ENCODE data around the gene SCLY. TPM values are rescaled to one million over a fixed set of nuclear protein-coding genes. Genes with fewer than 3 reads are reported as not detected.

Gene SCLY
- total RNA-seq, 1 experiment from 2014 or later = 28.7 TPM

- ChIA-PET RAD21 (ENCODE audit: low non-redundant PET in 1 of 2, low total read pairs in 2 of 2, uncharacterized antibody in 2 of 2, unreplicated experiment in 2 of 2) (interaction anchor here in 1 of 2 experiments (1.1 kb wide), 1 partner anchor 155 kb away, joined by 3 read pairs; no protein-coding TSS in a partner anchor), CTCF (interaction anchor here (1.2 kb wide), 1 partner anchor 250 kb away, joined by 4 read pairs; no protein-coding TSS in a partner anchor), POLR2A (interaction anchor here (0.7 kb wide), 2 partner anchors 33 to 1575 kb away, joined by 6 to 8 read pairs; no protein-coding TSS in a partner anchor)
- DNase-seq (ENCODE audit: low read depth, low spot score) (no peak), ATAC-seq (no peak)
- TF ChIP-seq YY1 (IDR thresholded peaks at IDR 0.05; ENCODE audit: extremely low read depth, insufficient replicate concordance, low read depth, low read length) (no peak), EZH2phosphoT487 (IDR thresholded peaks at IDR 0.05; ENCODE audit: borderline replicate concordance) (no peak), JUND (IDR thresholded peaks at IDR 0.05) (no peak), ZNF274 (IDR thresholded peaks at IDR 0.05; ENCODE audit: low read depth, low read length) (no peak), MAX (IDR thresholded peaks at IDR 0.05) (no peak), ATF3 (IDR thresholded peaks at IDR 0.05) (no peak), POLR2A (IDR thresholded peaks at IDR 0.05; ENCODE audit: borderline replicate concordance, extremely low read depth, insufficient read depth, insufficient read length) (no peak), FOSL1 (IDR thresholded peaks at IDR 0.05; ENCODE audit: low read depth) (no peak), CEBPB (IDR thresholded peaks at IDR 0.05; ENCODE audit: low read depth) (no peak), CTCF (IDR thresholded peaks at IDR 0.05 in 2 of 3, conservative IDR thresholded peaks at IDR 0.05 in 1 of 3; ENCODE audit: borderline replicate concordance in 1 of 3, insufficient read depth in 1 of 3, low read depth in 2 of 3, low read length in 2 of 3) (no peak), SRF (IDR thresholded peaks at IDR 0.05; ENCODE audit: low read depth) (no peak), CBX3 (IDR thresholded peaks at IDR 0.05; ENCODE audit: low read depth) (no peak), EZH2 (IDR thresholded peaks at IDR 0.05) (no peak), ELF1 (IDR thresholded peaks at IDR 0.05; ENCODE audit: borderline replicate concordance, low read depth) (no peak), REST (IDR thresholded peaks at IDR 0.05; ENCODE audit: low read depth) (no peak), SP1 (IDR thresholded peaks at IDR 0.05; ENCODE audit: low read depth) (no peak), POLR2AphosphoS5 (IDR thresholded peaks at IDR 0.05; ENCODE audit: low read depth, low read length) (no peak), ZFX (IDR thresholded peaks at IDR 0.05) (no peak)
- no peak overlapping the region for H3K9ac ChIP-seq (ENCODE audit: low read length)
- no peak overlapping the region for H2AFZ ChIP-seq (ENCODE audit: low read depth, low read length, poor library complexity, severe bottlenecking)
- H3K4me1 ChIP-seq (ENCODE audit: control insufficient read depth in 1 of 2, insufficient read depth in 2 of 2, low read length in 2 of 2) = peaks cover 0 to 3% of the 10 kb centered on the region in 2 experiments; a peak in 1 of 4 replicates
- H3K27ac ChIP-seq (ENCODE audit: low read depth, low read length) = no peak overlapping the region
- H4K20me1 ChIP-seq (ENCODE audit: insufficient read depth) = no peaks in the 10 kb centered on the region
- H3K79me2 ChIP-seq (ENCODE audit: insufficient read depth, low read length) = no peaks in the 10 kb centered on the region
- no peaks in the 10 kb centered on the region for H3K9me3 ChIP-seq (ENCODE audit: control insufficient read depth in 1 of 2, insufficient read depth in 1 of 2, low read depth in 1 of 2, low read length in 2 of 2)
- no peaks in the 10 kb centered on the region for H3K9me2 ChIP-seq (ENCODE audit: insufficient read depth)
- no peak overlapping the region for H3K4me2 ChIP-seq (ENCODE audit: low read length)
- no peak overlapping the region for H3K4me3 ChIP-seq (replicated peaks in 1 of 2; ENCODE audit: low read depth in 1 of 2, low read length in 2 of 2)
- H3K36me3 ChIP-seq (ENCODE audit: control insufficient read depth in 1 of 2, insufficient read depth in 2 of 2, low read length in 2 of 2) = no peaks in the 10 kb centered on the region
- no TSS peak for BruUV-seq (replicated peaks)
- intact Hi-C loops (cut with micrococcal nuclease) = no loop called here
- H3K27me3 ChIP-seq (ENCODE audit: insufficient read depth, low read length) = no peaks in the 10 kb centered on the region
These were observed 47.8 kb downstream of the SCLY start for GRCh38 chr2:238108423-238109183.
